Stimulated activated CD8-positive, alpha-beta memory T cell treated with anti-CD3 and anti-CD28 coated beads, Interleukin-12 subunit alpha, Interleukin-12 subunit beta, amount 100 ng/mL, for 24 hours (primary cell): ENCODE data around the gene KIAA0930.

Experiments
- DNase-seq: peaks from one replicate; pipeline ENCODE4 v3.0.0-alpha.2; 2020; ENCODE audit errors: extremely low read depth

The KIAA0930 gene

GRCh38 chr22:45172881-45173585 is 67.7 kb downstream of the KIAA0930 start:
- DNase-seq = no peak

- DNase-seq = no peak
These were observed 68.9 kb downstream of the KIAA0930 start for GRCh38 chr22:45171830-45172229.

GRCh38 chr22:45169591-45170466 is 70.9 kb downstream of the KIAA0930 start:
- DNase-seq = no peak

- no peak for DNase-seq
These were observed 73.8 kb downstream of the KIAA0930 start for GRCh38 chr22:45166932-45167331.

- peak; percentile 22 for DNase-seq
These were observed 76.2 kb downstream of the KIAA0930 start for GRCh38 chr22:45164270-45165088.

GRCh38 chr22:45163451-45164269 is 77.0 kb downstream of the KIAA0930 start, which contains the start of gene NUP50:
TSS of gene NUP50 (plus strand) at chr22:45163925. CDS start at chr22:45168178, 4,253 bp downstream.
- DNase-seq = peak; percentile 88

- no peak for DNase-seq
These were observed 77.6 kb downstream of the KIAA0930 start for GRCh38 chr22:45163099-45163450.

GRCh38 chr22:45162531-45162930 is 78.2 kb downstream of the KIAA0930 start:
- DNase-seq = no peak

- DNase-seq = no peak
These were observed 80.8 kb downstream of the KIAA0930 start for GRCh38 chr22:45159652-45160462.

GRCh38 chr22:45157907-45158306 is 82.8 kb downstream of the KIAA0930 start:
- no peak for DNase-seq

GRCh38 chr22:45155050-45155840 is 85.4 kb downstream of the KIAA0930 start:
- DNase-seq = no peak

- DNase-seq = no peak
These were observed 86.3 kb downstream of the KIAA0930 start for GRCh38 chr22:45154383-45154782.

GRCh38 chr22:45151503-45151902 is 89.2 kb downstream of the KIAA0930 start:
- DNase-seq = no peak

- DNase-seq = no peak
These were observed 90.6 kb downstream of the KIAA0930 start for GRCh38 chr22:45150139-45150538.

- no peak for DNase-seq
These were observed 91.0 kb downstream of the KIAA0930 start for GRCh38 chr22:45149671-45150070.

- no peak for DNase-seq
These were observed 95.8 kb downstream of the KIAA0930 start for GRCh38 chr22:45144916-45145315.

GRCh38 chr22:45142376-45142775 is 98.3 kb downstream of the KIAA0930 start:
- no peak for DNase-seq
